ENCODE results near the gene LIPT2.

Gene LIPT2

GRCh38 chr11:74494916-74495315 lies 1.4 kb upstream of the LIPT2 start:
- no peak for DNase-seq (ENCODE audit: low read depth)

DNA sequence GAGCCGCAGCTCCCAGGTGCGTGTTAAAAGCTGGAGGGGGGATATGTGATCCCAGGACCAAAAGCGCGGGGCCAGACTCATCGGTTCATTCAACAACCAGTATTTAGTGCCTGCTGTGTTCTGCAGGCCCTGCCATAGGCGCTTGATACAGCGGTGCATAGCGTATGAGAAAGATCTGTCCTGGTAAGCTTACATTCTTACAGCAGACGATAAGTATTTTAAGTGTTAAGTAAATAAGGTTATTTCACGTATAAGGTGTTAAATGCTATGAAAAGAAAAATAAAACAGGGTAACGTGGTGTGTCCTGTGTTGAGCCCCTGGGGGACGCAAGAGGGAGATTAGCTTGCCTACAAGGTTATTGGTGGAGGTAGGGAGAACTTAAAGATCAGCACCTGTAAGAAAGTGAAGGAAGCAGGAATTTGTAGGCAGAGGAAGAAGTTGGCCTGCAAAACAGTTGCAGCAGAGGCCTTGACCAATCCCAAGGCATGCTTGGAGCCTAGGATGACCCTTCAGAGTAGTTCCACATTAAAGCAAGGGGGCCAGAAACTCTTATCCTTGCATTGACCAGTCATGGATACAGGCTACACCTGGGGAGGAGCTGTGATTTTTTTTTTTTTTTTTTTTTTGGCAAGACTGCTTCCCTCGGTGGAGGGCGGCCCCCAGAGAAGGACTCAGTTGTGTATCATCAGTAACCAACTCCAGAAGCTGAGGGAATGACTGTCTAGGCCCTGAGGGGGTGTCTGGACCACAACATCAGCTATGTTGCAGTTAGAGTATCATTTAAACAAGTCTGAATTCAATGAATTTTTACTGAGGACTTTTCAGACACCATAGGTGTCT lies 487 bp upstream of the LIPT2 start:
- DNase-seq (ENCODE audit: low read depth) = no peak

DNA sequence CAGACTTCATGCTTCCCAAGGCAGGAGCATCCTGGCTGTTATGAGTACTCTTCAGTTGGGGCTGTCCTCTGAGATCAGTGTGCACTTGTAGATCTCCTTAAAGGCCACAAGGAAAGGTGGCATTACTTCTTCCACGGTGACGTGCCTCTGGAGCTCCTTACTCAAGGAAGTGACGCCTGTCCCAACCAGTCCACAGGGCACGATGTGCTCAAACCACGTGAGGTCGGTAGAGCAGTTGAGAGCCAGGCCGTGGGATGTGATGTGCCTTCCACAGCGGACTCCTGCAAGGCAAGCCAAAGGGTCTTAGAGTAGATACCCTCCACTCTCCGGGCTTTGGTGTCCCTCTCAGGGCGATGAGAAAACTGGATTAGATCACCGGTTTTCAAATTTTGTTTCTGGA lies 1.4 kb downstream of the LIPT2 start:
- DNase-seq (ENCODE audit: low read depth) = no peak

- DNase-seq (ENCODE audit: low read depth) = no peak
Observed at GRCh38 chr11:74490941-74491340, 2.6 kb downstream of the LIPT2 start.

DNA sequence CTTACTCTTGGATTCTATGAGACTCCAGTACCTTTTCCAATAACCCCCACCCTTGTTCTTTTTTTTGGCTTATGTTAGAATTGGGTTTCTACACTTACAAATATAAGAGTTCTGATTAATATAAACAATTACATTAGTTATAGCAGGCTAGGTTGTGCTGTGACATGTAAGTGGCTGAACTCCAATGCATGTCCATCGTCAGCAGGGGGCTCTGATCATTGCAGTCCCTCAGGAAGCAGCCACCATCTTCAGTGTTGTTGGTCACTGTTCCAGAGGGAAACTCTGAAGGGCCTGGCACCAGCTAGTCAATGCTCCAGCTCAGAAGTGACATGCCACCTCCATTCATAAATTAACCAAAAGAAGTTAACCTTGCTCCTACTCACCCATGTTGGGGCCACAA lies 5.6 kb downstream of the LIPT2 start:
- no peak for DNase-seq (ENCODE audit: low read depth)

GRCh38 chr11:74485868-74486267 lies 7.7 kb downstream of the LIPT2 start:
- no peak for DNase-seq (ENCODE audit: low read depth)

- DNase-seq (ENCODE audit: low read depth) = no peak
Observed at GRCh38 chr11:74480688-74481417, 12.7 kb downstream of the LIPT2 start.

GRCh38 chr11:74479732-74480123 lies 13.8 kb downstream of the LIPT2 start:
- no peak for DNase-seq (ENCODE audit: low read depth)

DNA sequence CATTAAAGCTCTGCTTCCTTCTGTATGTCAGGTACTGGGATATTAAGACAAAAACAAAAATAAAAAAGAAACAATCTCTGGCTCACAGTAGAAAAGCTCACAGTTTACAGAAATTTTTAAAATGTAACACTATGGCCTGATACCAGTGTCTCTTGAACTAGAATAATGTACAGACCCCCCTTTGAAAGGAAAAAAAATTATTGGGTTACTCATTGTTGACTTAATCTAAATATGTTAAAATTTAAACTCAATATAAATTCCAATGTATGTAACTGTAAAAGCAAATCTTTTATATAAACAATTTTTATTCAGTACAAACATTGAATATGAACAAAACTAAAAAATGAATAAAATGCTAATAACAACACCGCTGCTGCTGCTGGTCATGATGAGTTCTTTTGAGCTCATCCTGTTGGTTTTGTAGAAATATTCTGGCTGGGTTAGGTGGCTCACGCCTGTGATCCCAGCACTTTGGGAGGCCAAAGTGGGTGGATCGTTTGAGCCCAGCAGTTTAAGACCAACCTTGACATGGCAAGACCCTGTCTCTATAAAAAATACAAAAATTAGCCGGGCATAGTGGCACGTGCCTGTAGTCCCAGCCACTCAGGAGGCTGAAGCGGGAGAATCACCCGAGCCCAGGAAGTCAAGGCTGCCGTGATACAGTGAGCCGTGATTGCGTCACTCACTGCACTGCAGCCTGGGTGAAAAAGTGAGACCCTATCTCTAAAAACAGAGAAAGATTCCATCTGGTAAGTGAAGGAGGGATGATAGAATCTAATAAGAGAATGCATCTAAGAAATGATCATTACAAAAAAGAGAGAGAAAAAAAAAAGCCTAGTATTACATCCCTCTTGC lies 14.4 kb downstream of the LIPT2 start:
- DNase-seq (ENCODE audit: low read depth) = no peak

- DNase-seq (ENCODE audit: low read depth) = no peak
Observed at GRCh38 chr11:74476536-74476935, 17.0 kb downstream of the LIPT2 start.

GRCh38 chr11:74474316-74474715 lies 19.2 kb downstream of the LIPT2 start:
- DNase-seq (ENCODE audit: low read depth) = no peak

DNA sequence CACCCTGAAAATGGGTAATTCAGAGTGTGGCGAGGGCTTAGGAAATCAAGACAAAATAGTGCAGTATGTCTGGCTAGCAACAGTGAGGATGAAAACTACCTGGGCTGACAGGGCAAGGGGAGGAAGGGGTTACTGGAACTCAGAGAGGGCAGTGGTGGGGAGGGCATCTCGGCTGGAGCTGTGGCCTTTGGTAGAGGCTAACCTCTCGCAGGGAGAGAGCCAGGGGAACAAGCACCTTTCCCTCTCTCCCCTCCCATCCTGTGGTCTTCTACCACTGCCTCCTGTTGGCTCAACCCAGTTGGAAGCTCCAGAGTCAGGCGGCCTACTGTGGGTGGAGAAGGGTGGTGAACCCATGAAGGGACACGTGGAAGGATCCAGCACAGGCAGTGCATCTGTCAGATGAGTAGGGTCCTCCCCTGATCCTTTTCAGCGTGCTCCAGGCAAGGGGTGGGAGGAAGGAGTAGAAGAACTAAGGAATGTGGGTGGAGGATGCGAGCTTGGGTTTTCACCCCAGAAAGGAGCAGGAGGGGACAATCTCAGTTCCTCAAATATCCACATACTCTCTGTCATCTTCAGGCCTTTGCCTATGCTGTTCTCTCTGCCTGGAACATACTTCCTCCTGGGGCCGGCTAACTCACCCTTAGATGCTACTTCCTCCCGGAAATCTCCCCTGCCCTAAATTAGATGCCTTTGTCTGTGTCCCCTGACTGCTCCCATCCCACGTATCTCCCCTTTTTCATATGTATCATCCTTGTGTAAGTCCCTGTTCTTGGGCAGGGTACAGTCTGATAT lies 19.9 kb downstream of the LIPT2 start:
- no peak for DNase-seq (ENCODE audit: low read depth)

DNA sequence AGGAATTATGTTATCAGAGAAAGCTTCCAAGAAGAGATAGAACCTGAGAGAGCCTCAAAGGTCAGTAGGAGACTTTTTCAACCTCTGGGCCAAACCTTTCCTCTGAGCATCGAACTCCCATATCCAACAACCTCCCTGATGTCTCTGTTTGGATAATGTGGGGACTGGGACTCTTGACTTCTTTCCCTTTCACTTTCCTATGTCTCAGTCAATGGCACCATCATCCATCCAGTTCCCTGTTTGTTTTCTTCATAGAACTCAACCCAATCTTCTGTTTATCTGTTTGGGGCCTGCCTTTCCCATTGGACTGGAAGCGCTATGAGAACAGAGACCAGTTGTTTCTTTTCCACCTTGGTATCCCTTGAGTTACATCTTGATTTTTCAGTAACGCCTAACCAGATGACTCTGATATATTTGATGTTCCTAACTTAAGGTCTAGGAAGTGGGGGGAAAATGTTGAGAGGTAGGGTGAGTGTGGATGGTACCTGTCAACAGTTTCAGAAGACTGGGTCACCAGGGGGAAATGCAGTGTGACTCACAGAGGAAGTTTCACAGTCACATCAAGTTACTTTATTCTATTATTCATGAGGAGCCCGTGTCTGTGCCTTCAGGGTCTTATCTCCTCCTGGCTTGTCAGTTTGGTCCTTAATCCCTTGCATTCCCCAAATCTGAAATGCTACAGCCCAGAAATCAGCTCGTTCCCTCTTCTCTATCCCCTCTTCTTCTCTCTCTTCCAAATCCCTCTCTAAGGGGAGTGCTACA lies 21.7 kb downstream of the LIPT2 start:
- DNase-seq (ENCODE audit: low read depth) = no peak

DNA sequence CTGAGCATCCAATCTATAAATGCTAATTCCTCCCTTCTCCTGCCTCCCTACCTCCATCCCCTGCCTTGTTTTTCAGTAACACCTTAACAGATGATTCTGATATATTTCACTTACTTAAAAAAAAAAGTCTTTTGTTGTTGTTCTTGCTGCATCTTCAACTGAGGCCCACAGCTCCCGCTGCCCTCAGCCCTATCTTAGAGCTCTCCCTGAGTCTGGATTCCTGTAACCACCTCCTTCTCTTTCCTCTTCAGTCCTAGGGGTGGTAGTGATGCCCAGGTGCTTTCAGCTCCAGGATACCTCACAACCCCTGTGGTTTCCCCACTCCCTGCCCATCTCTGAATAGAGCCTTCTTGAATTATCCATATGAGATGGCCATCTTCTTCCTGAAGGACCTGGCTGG lies 22.5 kb downstream of the LIPT2 start:
- DNase-seq (ENCODE audit: low read depth) = no peak

DNA sequence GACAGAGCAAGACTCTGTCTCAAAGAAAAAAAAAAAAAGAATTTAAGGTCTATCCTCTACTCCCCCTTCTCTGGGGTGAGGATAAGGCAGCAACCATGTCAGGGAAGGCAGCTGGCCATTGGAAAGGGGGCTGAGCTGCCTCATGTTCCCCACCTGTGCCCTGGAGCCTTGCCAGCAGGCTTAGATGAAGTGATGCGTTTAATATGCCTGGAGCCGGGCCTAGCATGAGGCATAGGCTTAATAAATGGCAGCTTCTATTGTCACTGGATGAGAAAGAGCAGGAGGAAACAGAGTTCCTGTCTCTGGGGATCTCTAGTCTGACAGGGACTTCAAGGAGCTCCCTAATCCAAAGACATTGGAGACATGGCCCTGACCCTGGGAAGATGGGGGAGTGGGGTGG lies 23.0 kb downstream of the LIPT2 start:
- no peak for DNase-seq (ENCODE audit: low read depth)

GRCh38 chr11:74468936-74469335 lies 24.6 kb downstream of the LIPT2 start:
- peak; percentile 46 for DNase-seq (ENCODE audit: low read depth)

DNA sequence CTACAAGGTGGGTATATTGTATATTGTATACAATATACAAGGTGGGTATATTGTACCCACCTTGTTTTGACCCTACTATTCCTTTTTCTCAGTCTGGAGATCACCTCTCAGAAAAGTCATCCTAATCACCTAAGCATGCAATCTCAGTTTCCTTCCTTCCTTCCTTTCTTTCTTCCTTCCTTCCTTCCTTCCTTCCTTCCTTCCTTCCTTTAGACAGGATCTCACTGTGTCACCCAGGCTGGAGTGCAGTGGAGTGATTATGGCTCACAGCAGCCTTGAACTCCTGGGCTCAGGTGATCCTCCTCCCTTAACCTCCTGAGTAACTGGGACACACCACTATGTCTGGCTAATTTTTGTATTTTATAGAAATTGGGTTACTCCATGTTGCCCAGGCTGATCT lies 25.0 kb downstream of the LIPT2 start:
- DNase-seq (ENCODE audit: low read depth) = no peak

DNA sequence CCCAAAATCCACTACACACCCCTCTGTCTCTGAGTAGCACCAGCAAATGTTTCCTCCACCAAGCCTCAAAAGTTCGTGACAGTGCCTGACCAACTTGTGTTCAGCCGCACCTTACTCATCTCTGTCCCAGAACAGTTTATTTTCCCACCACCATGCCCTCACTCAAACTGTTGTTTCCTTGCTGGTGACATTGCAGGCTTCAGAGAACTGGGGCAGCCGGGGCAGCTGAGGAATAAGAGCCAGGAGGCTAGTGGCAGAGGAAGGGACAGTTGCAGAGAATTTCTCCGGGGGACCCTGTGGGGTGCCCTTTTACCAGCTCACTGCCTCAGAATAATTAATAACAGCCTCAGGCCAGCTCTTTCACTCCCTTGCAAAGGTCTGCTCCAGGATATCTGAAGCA lies 25.5 kb downstream of the LIPT2 start:
- no peak for DNase-seq (ENCODE audit: low read depth)

DNA sequence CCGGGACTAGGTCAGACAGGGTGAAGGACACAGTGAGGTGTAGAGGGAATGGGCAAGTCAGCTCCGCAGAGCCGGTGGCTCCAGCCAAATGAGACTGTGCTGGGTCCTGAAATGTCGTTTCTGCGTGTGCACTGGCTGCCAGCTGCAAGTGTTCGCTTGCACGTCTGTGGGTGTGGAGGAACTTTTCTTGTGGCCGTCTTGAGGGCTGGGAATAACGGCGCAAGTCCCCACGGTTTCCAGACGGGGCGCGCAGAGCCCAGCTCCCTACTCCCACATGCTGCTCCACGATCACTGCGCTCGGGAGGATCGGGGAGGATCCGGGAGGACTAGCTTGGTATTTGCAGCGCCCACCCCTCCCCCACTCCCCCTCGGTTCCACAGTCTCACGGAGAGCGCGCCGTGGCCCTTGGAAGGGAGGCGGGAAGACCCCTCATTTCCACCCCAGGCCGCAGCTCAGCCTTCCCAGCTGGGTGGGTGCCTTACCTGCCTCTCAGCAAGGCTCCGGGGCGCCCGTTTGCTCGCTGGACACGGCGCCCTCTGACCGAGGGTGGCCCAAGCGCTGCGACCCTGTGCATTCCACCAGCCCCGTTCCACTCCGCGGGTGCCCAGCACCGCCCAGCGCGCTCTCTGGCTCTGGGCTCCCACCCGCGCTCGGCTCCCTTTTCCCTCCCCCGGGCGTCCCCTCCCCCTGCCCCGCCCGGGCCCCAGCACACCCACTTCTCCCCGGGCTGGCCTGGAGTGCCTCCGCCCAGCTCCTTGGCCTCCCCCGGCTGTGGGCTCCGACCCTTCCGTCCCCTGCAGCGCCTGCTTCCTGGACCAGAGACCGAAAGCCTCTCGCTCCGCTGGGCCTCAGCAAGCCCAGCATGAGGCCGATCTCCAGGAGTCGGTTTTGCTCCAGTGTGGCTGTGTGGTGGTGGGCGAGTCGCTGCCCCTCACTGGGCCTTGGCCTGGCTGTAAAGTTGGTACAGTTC lies 26.3 kb downstream of the LIPT2 start, which contains the start of gene KCNE3:
Gene KCNE3 (minus strand): TSS at position 634 of the 970 bp plus-strand sequence. CDS start 9,986 bp downstream, outside the sequence.
- peak; percentile 17 for DNase-seq (ENCODE audit: low read depth)

GRCh38 chr11:74465291-74465708 lies 28.2 kb downstream of the LIPT2 start:
- no peak for DNase-seq (ENCODE audit: low read depth)
